ENCODE results near the gene C16orf82. TPM values are rescaled to one million over a fixed set of nuclear protein-coding genes. Genes with fewer than 3 reads are reported as not detected.
"Not testable (repeated sequence)": the region's sequence is repeated elsewhere in the genome, so short reads cannot be mapped to it uniquely, and the experiment has no call there.

The C16orf82 gene
- polyA plus RNA-seq, 10 donors = not detected

GRCh38 chr16:27086031-27086430 lies 19.3 kb downstream of the C16orf82 start:
- DNase-seq = not testable (repeated sequence)

GRCh38 chr16:27088216-27088615 lies 21.5 kb downstream of the C16orf82 start:
- DNase-seq = no peak

GRCh38 chr16:27096375-27096774 lies 29.6 kb downstream of the C16orf82 start:
- no peak for DNase-seq

- peak; percentile 17 to 79 (median 42) for DNase-seq
These were observed 31.1 kb downstream of the C16orf82 start for GRCh38 chr16:27097800-27098230.

GRCh38 chr16:27098366-27099049 lies 31.8 kb downstream of the C16orf82 start:
- no peak for DNase-seq

- no peak for DNase-seq
These were observed 36.2 kb downstream of the C16orf82 start for GRCh38 chr16:27102701-27103575.

GRCh38 chr16:27103954-27104353 lies 37.2 kb downstream of the C16orf82 start:
- no peak for DNase-seq

GRCh38 chr16:27106305-27106704 lies 39.6 kb downstream of the C16orf82 start:
- no peak for DNase-seq

- DNase-seq = no peak
These were observed 40.5 kb downstream of the C16orf82 start for GRCh38 chr16:27107185-27107592.

- DNase-seq = no peak
These were observed 41.5 kb downstream of the C16orf82 start for GRCh38 chr16:27108051-27108770.

GRCh38 chr16:27108826-27109665 lies 42.3 kb downstream of the C16orf82 start:
- DNase-seq = no peak

- peak; percentile 63 to 93 (median 78) for DNase-seq
These were observed 43.2 kb downstream of the C16orf82 start for GRCh38 chr16:27109666-27110523.

GRCh38 chr16:27110524-27110896 lies 43.8 kb downstream of the C16orf82 start:
- no peak for DNase-seq

GRCh38 chr16:27111486-27111885 lies 44.8 kb downstream of the C16orf82 start:
- DNase-seq = no peak

GRCh38 chr16:27112093-27112811 lies 45.5 kb downstream of the C16orf82 start:
- DNase-seq = no peak

GRCh38 chr16:27113341-27113841 lies 46.7 kb downstream of the C16orf82 start:
- no peak for DNase-seq

- DNase-seq = no peak
These were observed 47.3 kb downstream of the C16orf82 start for GRCh38 chr16:27114006-27114405.

GRCh38 chr16:27118526-27118925 lies 51.8 kb downstream of the C16orf82 start:
- DNase-seq = no peak

All from muscle of back (tissue), 11 donors.